ENCODE results near the gene DOHH. TPM values are rescaled to one million over a fixed set of nuclear protein-coding genes. Genes with fewer than 3 reads are reported as not detected.
"Not testable (repeated sequence)": the region's sequence is repeated elsewhere in the genome, so short reads cannot be mapped to it uniquely, and the experiment has no call there.

Gene DOHH
- total RNA-seq, 1 donor from 2014 or later: 8.5 TPM

- Mint-ChIP-seq H3K9me3 (ENCODE audit: unreplicated experiment) (peaks cover 4% of the 10 kb centered on the region), H3K36me3 (ENCODE audit: unreplicated experiment) (no peaks in the 10 kb centered on the region), H3K27ac (ENCODE audit: unreplicated experiment) (no peak overlapping the region), H3K4me1 (ENCODE audit: low read depth, unreplicated experiment) (peaks cover 15% of the 10 kb centered on the region), H3K27me3 (ENCODE audit: unreplicated experiment) (peaks cover 7% of the 10 kb centered on the region), H3K4me3 (ENCODE audit: unreplicated experiment) (peak overlapping the region; percentile 65)
- DNase-seq: no peak
- TF ChIP-seq, protein P1, sequence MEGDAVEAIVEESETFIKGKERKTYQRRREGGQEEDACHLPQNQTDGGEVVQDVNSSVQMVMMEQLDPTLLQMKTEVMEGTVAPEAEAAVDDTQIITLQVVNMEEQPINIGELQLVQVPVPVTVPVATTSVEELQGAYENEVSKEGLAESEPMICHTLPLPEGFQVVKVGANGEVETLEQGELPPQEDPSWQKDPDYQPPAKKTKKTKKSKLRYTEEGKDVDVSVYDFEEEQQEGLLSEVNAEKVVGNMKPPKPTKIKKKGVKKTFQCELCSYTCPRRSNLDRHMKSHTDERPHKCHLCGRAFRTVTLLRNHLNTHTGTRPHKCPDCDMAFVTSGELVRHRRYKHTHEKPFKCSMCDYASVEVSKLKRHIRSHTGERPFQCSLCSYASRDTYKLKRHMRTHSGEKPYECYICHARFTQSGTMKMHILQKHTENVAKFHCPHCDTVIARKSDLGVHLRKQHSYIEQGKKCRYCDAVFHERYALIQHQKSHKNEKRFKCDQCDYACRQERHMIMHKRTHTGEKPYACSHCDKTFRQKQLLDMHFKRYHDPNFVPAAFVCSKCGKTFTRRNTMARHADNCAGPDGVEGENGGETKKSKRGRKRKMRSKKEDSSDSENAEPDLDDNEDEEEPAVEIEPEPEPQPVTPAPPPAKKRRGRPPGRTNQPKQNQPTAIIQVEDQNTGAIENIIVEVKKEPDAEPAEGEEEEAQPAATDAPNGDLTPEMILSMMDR (IDR thresholded peaks at IDR 0.05; ENCODE audit: partially characterized antibody, unreplicated experiment): no peak
Measured at GRCh38 chr19:3508771-3509535, 8.5 kb upstream of the DOHH start.

GRCh38 chr19:3508121-3508661 is 7.7 kb upstream of the DOHH start:
- not testable (repeated sequence) for H3K27ac Mint-ChIP-seq (ENCODE audit: unreplicated experiment); H3K9me3 Mint-ChIP-seq (ENCODE audit: unreplicated experiment); H3K27me3 Mint-ChIP-seq (ENCODE audit: unreplicated experiment); H3K36me3 Mint-ChIP-seq (ENCODE audit: unreplicated experiment); DNase-seq
- Mint-ChIP-seq H3K4me1 (ENCODE audit: low read depth, unreplicated experiment) (peaks cover 12% of the 10 kb centered on the region), H3K4me3 (ENCODE audit: unreplicated experiment) (peak overlapping the region; percentile 93)

GRCh38 chr19:3507371-3508120 is 7.1 kb upstream of the DOHH start:
- Mint-ChIP-seq H3K9me3 (ENCODE audit: unreplicated experiment) (peaks cover 5% of the 10 kb centered on the region), H3K36me3 (ENCODE audit: unreplicated experiment) (no peaks in the 10 kb centered on the region), H3K4me1 (ENCODE audit: low read depth, unreplicated experiment) (peaks cover 10% of the 10 kb centered on the region), H3K4me3 (ENCODE audit: unreplicated experiment) (peak overlapping the region; percentile 93), H3K27me3 (ENCODE audit: unreplicated experiment) (peaks cover 7% of the 10 kb centered on the region), H3K27ac (ENCODE audit: unreplicated experiment) (peak overlapping the region; percentile 79)
- TF ChIP-seq, protein P1 (IDR thresholded peaks at IDR 0.05; ENCODE audit: partially characterized antibody, unreplicated experiment): no peak
- peak; percentile 40 for DNase-seq

- DNase-seq: no peak
- peaks cover 5% of the 10 kb centered on the region for H3K9me3 Mint-ChIP-seq (ENCODE audit: unreplicated experiment)
- peaks cover 7% of the 10 kb centered on the region for H3K27me3 Mint-ChIP-seq (ENCODE audit: unreplicated experiment)
- H3K4me3 Mint-ChIP-seq (ENCODE audit: unreplicated experiment): peak overlapping the region; percentile 93
- peak overlapping the region; percentile 79 for H3K27ac Mint-ChIP-seq (ENCODE audit: unreplicated experiment)
- H3K4me1 Mint-ChIP-seq (ENCODE audit: low read depth, unreplicated experiment): peaks cover 9% of the 10 kb centered on the region
- no peaks in the 10 kb centered on the region for H3K36me3 Mint-ChIP-seq (ENCODE audit: unreplicated experiment)
- TF ChIP-seq, protein P1 (IDR thresholded peaks at IDR 0.05; ENCODE audit: partially characterized antibody, unreplicated experiment): no peak
Measured at GRCh38 chr19:3506384-3507340, 6.2 kb upstream of the DOHH start.
